ENCODE data around the gene GAS2L2.

GRCh38 chr17:35700150-35700549 lies 52.9 kb downstream of the GAS2L2 start:
- TF ChIP-seq, protein P1, sequence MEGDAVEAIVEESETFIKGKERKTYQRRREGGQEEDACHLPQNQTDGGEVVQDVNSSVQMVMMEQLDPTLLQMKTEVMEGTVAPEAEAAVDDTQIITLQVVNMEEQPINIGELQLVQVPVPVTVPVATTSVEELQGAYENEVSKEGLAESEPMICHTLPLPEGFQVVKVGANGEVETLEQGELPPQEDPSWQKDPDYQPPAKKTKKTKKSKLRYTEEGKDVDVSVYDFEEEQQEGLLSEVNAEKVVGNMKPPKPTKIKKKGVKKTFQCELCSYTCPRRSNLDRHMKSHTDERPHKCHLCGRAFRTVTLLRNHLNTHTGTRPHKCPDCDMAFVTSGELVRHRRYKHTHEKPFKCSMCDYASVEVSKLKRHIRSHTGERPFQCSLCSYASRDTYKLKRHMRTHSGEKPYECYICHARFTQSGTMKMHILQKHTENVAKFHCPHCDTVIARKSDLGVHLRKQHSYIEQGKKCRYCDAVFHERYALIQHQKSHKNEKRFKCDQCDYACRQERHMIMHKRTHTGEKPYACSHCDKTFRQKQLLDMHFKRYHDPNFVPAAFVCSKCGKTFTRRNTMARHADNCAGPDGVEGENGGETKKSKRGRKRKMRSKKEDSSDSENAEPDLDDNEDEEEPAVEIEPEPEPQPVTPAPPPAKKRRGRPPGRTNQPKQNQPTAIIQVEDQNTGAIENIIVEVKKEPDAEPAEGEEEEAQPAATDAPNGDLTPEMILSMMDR (IDR thresholded peaks at IDR 0.05; ENCODE audit: insufficient read depth, low read depth, low read length): no peak
- TF ChIP-seq EZH2 (IDR thresholded peaks at IDR 0.05; ENCODE audit: insufficient read depth, low read length): no peak

All from astrocyte (in vitro differentiated cells and primary cell).